ENCODE results near the gene FUT8. TPM values are rescaled to one million over a fixed set of nuclear protein-coding genes. Genes with fewer than 3 reads are reported as not detected.

Gene FUT8
- total RNA-seq, 1 experiment from 2014 or later: 42.3 TPM

GRCh38 chr14:65789363-65789762, 376.8 kb downstream of the FUT8 start:
- TF ChIP-seq YY1 (IDR thresholded peaks at IDR 0.05; ENCODE audit: extremely low read depth, insufficient replicate concordance, low read depth, low read length) (no peak), CEBPB (IDR thresholded peaks at IDR 0.05; ENCODE audit: low read depth) (no peak), ZFX (IDR thresholded peaks at IDR 0.05) (no peak), SRF (IDR thresholded peaks at IDR 0.05; ENCODE audit: low read depth) (no peak), REST (IDR thresholded peaks at IDR 0.05; ENCODE audit: low read depth) (no peak), RAD21 (IDR thresholded peaks at IDR 0.05; ENCODE audit: low read depth) (no peak), EZH2 (IDR thresholded peaks at IDR 0.05) (no peak), FOSL1 (IDR thresholded peaks at IDR 0.05; ENCODE audit: low read depth) (no peak), POLR2A (IDR thresholded peaks at IDR 0.05; ENCODE audit: borderline replicate concordance, extremely low read depth, insufficient read depth, insufficient read length) (no peak), SIN3A (IDR thresholded peaks at IDR 0.05; ENCODE audit: low read depth) (no peak), ZNF274 (IDR thresholded peaks at IDR 0.05; ENCODE audit: low read depth, low read length) (no peak), ELF1 (IDR thresholded peaks at IDR 0.05; ENCODE audit: borderline replicate concordance, low read depth) (no peak), EGR1 (IDR thresholded peaks at IDR 0.05; ENCODE audit: low read depth) (no peak), TCF7L2 (IDR thresholded peaks at IDR 0.05; ENCODE audit: borderline replicate concordance, extremely low read depth, insufficient read depth, insufficient read length) (no peak)
- TF ChIP-seq, protein P1, sequence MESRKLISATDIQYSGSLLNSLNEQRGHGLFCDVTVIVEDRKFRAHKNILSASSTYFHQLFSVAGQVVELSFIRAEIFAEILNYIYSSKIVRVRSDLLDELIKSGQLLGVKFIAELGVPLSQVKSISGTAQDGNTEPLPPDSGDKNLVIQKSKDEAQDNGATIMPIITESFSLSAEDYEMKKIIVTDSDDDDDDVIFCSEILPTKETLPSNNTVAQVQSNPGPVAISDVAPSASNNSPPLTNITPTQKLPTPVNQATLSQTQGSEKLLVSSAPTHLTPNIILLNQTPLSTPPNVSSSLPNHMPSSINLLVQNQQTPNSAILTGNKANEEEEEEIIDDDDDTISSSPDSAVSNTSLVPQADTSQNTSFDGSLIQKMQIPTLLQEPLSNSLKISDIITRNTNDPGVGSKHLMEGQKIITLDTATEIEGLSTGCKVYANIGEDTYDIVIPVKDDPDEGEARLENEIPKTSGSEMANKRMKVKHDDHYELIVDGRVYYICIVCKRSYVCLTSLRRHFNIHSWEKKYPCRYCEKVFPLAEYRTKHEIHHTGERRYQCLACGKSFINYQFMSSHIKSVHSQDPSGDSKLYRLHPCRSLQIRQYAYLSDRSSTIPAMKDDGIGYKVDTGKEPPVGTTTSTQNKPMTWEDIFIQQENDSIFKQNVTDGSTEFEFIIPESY (IDR thresholded peaks at IDR 0.05; ENCODE audit: extremely low read depth, insufficient replicate concordance, low read length): no peak
- TF ChIP-seq, protein P2, sequence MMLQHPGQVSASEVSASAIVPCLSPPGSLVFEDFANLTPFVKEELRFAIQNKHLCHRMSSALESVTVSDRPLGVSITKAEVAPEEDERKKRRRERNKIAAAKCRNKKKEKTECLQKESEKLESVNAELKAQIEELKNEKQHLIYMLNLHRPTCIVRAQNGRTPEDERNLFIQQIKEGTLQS (IDR thresholded peaks at IDR 0.05): no peak
- Histone ChIP-seq H3K4me3 (replicated peaks in 1 of 2; ENCODE audit: low read depth in 1 of 2, low read length in 2 of 2) (no peak overlapping the region), H3K9me2 (ENCODE audit: insufficient read depth) (no peaks in the 10 kb centered on the region), H4K20me1 (ENCODE audit: insufficient read depth) (no peaks in the 10 kb centered on the region), H3K27me3 (ENCODE audit: insufficient read depth, low read length) (no peaks in the 10 kb centered on the region), H3K79me2 (ENCODE audit: insufficient read depth, low read length) (no peaks in the 10 kb centered on the region), H2AFZ (ENCODE audit: low read depth, low read length, poor library complexity, severe bottlenecking) (no peak overlapping the region), H3K9me3 (ENCODE audit: control insufficient read depth in 1 of 2, insufficient read depth in 1 of 2, low read depth in 1 of 2, low read length in 2 of 2) (no peaks in the 10 kb centered on the region), H3K9ac (ENCODE audit: low read length) (no peak overlapping the region), H3K4me1 (ENCODE audit: control insufficient read depth in 1 of 2, insufficient read depth in 2 of 2, low read length in 2 of 2) (peaks cover 0 to 12% of the 10 kb centered on the region in 2 experiments; a peak in 2 of 4 replicates), H3K27ac (ENCODE audit: low read depth, low read length) (no peak overlapping the region), H3K4me2 (ENCODE audit: low read length) (no peak overlapping the region), H3K36me3 (ENCODE audit: control insufficient read depth in 1 of 2, insufficient read depth in 2 of 2, low read length in 2 of 2) (no peaks in the 10 kb centered on the region)
- POLR2A ChIA-PET: no interaction called here
- CTCF ChIA-PET: no interaction called here
- no peak for DNase-seq (ENCODE audit: low read depth, low spot score)
- intact Hi-C loops (cut with micrococcal nuclease): no loop called here
- RAD21 ChIA-PET (ENCODE audit: low non-redundant PET in 1 of 2, low total read pairs in 2 of 2, uncharacterized antibody in 2 of 2, unreplicated experiment in 2 of 2): no interaction called here
- no peak for ATAC-seq
- BruUV-seq (replicated peaks): no TSS peak

Measured in HCT116 (cell line).